ENCODE data around the gene POC1B.

Gene POC1B

GRCh38 chr12:89525824-89526770, at the start of gene POC1B:
POC1B (minus strand) TSS chr12:89526047; CDS start chr12:89525895, 152 bp downstream.
- peak; percentile 59 to 65 for DNase-seq (ENCODE audit: low read depth in 2 of 2)

GRCh38 chr12:89575374-89575773, 49.5 kb upstream of the POC1B start:
- no peak for DNase-seq (ENCODE audit: low read depth in 2 of 2)

GRCh38 chr12:89574736-89575208, 48.9 kb upstream of the POC1B start:
- DNase-seq (ENCODE audit: low read depth in 2 of 2) = no peak

DNA sequence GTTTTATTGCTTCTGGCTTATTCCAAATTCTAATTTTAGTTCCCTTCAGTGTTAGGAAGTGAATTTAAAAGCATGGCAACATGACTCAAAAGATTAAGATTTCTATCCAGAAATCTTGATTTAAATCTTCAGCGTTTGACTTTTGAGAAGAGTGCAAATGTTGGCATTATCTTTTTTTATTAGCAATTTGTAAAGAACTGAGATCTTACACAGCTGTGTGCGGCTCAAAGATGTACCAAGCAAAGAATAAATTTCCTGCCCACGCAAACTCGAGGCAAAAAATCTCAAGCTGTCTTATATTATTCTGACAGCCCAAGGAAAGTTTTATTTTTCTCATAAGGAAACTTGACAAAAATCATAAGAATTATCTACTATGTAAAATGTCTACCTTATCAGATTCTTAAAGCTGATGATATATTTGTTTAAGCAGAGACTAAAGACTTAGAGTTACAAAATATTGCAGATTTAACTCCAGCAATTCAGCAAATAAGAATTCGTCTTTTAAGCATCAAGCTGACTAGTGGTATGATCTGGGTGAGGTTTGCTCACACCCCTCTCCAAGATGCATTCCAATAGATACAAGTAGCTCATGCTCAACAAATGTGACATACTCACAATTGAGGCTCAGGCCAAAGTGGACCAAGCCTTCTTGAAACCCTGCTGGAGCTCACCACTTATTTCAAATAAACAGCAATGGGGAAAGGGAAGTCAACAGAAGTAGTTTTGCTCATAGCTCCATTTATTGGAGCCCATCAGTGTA, 47.4 kb upstream of the POC1B start:
- DNase-seq (ENCODE audit: low read depth in 2 of 2) = no peak

GRCh38 chr12:89571491-89572195, 45.8 kb upstream of the POC1B start:
- DNase-seq (ENCODE audit: low read depth in 2 of 2) = no peak

- DNase-seq (ENCODE audit: low read depth in 2 of 2) = no peak
Measured at GRCh38 chr12:89568484-89568883, 42.6 kb upstream of the POC1B start.

DNA sequence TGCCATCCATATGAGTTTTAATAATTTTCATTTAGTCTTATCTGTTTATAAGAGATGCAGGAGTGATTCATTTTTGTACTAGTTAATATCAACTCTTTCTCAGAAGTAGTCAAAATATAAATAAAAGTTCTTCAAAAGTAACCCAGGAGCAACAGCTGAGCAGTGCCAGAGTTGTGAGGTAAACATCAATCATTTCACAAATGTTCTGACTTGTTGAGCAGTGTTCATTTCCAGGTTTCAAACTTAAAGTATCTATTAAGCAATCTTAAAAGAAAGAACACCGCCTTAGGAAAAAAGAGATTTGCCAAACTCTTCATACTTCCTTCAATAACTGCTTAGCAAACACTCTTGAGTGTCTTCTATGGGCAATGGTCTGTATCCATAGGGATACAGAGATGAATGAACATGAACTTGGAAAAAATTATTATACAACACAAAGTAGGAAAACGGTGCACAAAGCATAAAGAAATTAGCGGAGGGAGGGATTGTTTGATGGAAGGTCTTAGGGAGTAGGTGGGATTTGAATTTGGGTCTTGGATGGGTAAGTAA, 41.9 kb upstream of the POC1B start:
- DNase-seq (ENCODE audit: low read depth in 2 of 2) = no peak

DNA sequence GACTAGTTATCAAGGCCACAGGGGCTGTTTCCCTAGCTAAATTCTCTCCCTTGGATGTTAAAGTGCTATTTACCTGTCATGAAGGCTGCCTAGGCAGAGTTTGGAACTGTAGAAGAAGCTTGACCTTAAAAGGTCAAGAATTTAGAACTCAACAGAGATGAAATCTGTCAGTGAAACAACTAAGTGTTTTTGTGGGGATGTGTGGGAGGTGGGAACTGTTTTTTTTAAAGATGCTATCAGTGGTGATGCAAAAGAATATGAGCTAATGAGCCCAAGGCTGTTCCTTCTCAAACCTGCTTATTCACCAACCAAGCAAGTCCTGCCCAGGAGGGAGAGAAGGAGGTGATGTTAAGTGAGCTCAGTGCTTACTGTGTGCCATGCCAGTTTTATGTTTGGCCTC, 40.8 kb upstream of the POC1B start:
- DNase-seq (ENCODE audit: low read depth in 2 of 2) = no peak

DNA sequence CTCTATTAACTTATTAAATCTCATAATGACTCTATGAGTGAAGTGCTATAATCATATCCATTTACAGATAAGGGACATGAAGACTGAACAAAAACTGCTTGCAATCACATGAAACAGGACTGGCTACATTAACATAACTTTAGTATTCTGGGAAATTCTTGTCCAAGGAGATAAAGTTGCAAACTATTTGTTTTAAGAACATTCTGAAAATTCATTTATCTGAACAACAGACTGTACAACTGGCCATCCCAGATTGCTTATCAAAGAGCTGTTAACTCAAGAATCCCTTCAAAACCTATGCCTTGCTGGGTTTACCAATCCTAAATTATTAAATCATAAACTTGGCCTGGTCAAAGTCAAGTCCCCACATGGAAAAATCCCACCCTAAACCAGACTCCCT, 39.2 kb upstream of the POC1B start:
- no peak for DNase-seq (ENCODE audit: low read depth in 2 of 2)

GRCh38 chr12:89559753-89560152, 33.9 kb upstream of the POC1B start:
- DNase-seq (ENCODE audit: low read depth in 2 of 2) = no peak

DNA sequence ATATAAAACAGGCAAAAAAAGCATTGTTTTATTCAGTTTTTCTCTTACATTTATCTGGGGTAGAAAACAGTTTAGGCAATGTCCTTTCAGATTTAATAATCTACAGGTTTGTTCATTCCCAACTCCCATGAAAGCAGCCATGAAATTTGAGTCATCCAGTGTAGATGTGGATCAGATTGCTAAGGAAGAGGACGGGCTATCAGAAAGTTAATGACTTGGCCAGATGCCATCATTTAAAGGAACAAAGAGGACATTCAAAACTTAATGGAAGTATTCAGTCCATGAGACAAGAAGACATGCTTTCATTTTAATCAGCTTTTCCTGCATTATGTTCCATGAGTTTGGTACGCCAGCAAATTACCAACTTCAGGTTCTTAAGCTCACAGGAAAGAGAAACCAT, 31.1 kb upstream of the POC1B start:
- no peak for DNase-seq (ENCODE audit: low read depth in 2 of 2)

DNA sequence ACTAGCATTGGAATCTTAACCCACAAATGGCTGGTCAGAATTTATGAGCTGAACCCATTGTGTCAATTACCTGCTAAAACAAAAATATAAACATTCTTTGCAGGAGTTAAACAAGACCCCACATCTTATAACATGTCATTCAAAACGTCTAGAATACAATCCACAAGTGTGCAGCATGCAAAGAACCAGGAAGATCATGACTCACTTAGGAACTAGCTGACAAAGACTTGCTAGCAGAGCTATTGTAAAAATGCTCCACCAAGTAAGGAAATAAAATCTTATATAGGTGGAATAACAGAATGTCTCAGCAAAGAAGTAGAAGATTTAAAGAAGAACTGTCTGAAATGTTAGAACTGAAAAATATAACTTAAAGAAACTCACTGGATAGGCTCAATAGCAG, 26.5 kb upstream of the POC1B start:
- no peak for DNase-seq (ENCODE audit: low read depth in 2 of 2)

DNA sequence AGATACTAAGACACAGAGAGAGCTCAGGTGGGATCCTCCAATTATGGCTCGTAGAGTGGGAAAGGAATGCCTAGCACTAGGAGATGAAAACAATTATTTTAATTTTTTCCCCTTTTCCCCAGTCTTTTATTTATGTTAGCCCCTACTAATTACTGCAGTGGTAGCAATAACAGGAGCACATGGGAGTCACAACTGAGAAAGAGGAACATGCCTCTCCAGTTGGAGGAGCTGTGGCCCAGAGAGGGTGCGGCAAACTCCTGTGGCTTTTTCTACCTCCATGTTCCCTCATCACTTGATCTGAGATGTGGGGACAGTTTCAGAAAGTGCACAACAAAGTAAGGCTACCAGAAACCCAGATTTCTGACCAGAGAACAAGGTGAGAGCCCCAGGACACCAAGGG, 25.9 kb upstream of the POC1B start:
- no peak for DNase-seq (ENCODE audit: low read depth in 2 of 2)

- no peak for DNase-seq (ENCODE audit: low read depth in 2 of 2)
Measured at GRCh38 chr12:89547101-89547500, 21.3 kb upstream of the POC1B start.

GRCh38 chr12:89546151-89546550, 20.3 kb upstream of the POC1B start:
- no peak for DNase-seq (ENCODE audit: low read depth in 2 of 2)

GRCh38 chr12:89544681-89545184, 18.9 kb upstream of the POC1B start:
- DNase-seq (ENCODE audit: low read depth in 2 of 2) = no peak

DNA sequence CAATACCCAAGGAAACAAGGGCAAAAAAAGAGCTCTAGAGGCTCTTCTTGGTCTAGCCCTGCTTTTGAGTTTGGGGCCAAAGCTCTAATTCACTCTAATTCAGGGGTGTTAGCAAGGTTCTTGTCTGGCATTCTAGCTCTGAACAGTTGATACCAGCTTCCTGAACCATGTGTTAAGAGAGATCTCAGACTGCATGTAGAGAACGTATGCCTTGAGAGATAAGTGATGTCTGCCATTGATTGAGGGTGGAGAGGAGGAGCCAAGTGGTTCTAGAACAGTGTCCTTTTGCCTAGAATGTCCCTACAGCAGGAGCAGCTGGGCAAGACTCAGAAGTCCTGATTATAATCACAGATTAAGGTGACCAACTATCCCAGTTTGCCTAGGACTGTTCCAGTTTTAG, 18.2 kb upstream of the POC1B start:
- DNase-seq (ENCODE audit: low read depth in 2 of 2) = no peak

DNA sequence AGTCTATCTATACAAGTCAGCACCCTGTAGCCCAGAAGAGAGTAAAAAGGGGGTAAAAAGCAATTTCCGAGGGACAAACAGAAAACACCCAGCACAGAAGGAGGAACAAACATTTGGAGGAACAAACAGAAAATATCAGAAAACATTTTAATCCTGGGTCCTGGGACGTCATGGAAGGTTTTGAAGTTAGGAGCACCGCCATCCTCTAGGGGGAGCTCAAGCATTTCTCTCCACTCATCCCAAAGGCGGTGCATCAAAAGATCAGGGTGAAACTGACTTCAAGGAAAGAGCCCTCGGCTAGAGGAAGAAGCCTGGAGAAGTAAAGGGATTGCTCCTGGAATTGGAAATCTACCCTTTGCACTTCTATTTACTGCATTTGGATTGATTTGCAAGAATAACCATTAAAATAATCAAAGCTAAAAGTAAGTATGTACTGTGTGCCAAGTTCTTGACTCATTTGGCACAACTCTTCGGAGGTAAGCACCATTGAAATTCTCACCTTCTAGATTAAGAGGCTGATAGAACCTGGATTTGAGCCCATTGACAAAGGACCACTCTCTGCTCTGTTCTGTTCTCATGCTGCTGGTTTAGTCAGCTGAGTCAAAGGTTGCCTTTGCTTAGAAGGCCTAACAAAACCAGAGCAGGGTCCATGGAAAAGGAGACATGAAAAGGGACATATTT, 17.2 kb upstream of the POC1B start:
- peak; percentile 34 to 37 for DNase-seq (ENCODE audit: low read depth in 2 of 2)

GRCh38 chr12:89542236-89542635, 16.4 kb upstream of the POC1B start:
- DNase-seq (ENCODE audit: low read depth in 2 of 2) = no peak

DNA sequence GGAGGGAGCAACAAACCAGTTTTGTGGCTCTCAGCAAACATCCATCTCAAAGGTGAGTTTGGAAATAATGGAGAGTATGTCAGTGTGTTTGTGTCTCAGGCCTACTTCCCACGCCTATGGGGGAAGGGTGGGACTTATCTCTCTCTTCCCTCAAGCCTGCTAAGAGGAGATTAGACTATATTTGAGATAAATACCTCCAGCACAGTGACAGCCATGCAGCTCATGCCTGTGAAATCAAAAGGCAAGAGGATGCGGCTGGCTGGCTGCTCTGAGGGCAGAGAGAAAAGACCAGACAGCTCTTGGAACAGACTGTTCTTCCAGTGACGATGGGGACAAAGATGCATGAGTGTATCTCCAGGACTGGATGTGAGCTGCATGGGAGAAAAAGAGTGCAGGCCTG, 14.7 kb upstream of the POC1B start:
- no peak for DNase-seq (ENCODE audit: low read depth in 2 of 2)

Measured in stimulated activated CD4-positive, alpha-beta T cell treated with anti-CD3 and anti-CD28 coated beads, Interleukin-4, amount 100 ng/mL, for 48 hours (primary cell).